Caki2 (cell line): ENCODE results near the gene TBC1D16. TPM values are rescaled to one million over a fixed set of nuclear protein-coding genes. Genes with fewer than 3 reads are reported as not detected.

ENCODE experiments used
- DNase-seq: peaks from one replicate; pipeline ENCODE4 v3.0.0-alpha.2; 2015; ENCODE audit warnings: low read depth
- in situ Hi-C: cut with HindIII; loops from 2 replicates; pipeline ENCODE4 v1.10.0; 2016; ENCODE audit warnings: low sequenced_read_pairs, low pct_unique_long_range_greater_than_20kb, mixed read lengths
- total RNA-seq: library from RNA; depleted of rRNA; stranded (reverse); fragments of >200 nt; shearing (Covaris generic); gene quantifications from 2 replicates; pipeline ENCODE4 v1.2.3, GENCODE V29; 2014; ENCODE audit warnings: low replicate concordance

TBC1D16 gene
- total RNA-seq, 1 experiment from 2014 or later: 25.8 TPM

DNA sequence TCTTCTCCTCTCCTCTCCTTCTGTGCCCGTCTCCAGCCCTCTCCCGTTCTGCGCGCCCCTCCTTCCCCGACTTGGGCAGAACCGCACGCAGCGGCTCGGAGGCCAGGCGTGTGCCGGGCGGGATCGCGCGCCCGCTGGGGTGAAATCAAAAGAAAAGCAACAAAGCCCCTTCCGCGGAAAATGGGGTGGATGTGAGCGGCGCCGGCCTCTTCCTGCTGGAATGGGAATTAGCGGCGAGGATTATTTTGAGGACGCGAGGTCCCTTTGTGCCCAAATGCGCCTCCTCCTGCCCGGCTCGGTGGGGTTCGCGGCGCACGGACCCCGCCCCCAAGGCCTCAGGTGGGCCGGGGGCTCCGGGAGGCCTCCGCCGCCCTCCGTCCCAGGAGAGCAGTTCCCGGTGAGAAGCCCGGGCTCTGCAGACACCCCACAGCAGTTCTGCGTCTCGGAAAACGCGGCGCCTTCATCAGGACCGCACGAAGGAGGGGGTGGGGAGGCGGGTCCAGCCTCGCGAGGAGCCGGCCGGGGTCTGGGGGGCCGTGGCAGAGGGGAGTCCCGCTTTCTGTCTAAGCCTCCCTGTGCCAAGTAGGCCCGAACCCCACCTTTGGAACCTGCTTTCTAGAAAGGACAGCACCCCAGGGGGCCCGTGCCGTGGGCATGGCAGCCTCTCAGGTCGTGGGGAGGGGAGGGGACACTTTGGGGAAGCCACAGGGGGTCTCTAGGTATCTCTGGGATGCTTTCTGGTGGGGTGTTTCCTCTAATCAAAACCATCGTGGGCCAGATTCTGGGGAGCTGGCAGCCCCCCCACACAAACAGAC is 105.4 kb downstream of the TBC1D16 start:
- in situ Hi-C loops: no loop called here
- no peak for DNase-seq

- DNase-seq: no peak
- in situ Hi-C loops: no loop called here
These were observed 106.2 kb downstream of the TBC1D16 start for GRCh38 chr17:79929257-79930061.

DNA sequence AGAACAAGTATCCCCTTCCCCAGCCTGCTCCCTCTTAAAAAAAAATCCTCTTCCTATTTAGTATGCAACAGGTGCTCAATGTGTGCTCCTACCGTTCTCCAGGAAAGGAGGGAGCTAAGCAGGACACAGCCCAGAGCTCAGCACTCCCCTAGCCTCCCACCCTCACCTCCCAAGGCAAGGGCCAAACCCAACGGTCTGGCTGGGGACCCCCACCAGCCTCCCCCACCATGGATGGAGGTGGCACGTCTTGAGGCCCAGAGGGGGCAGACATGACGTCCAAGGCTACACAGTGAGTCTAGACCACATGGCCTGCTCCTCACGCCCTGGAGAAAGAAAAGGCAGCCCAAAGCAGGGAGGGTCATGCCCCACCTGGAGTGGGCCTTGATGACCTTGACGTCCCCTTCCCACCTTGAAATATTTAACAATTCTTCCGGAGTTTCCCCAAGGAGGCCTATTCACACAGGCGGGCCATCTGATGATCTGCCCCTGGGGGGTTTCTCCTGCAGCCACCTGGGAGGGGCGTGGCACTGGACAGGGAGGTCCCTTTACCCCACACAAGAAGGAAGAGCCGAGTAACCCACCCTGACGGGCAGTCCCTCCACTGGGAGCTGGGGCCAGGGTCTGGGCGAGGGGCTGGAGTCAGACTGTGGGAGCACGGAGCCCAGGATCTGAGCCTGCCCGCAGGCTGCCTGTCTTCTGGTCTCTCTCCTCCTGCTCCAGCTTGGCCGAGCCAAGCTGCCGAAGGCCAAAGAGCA is 107.0 kb downstream of the TBC1D16 start:
- DNase-seq: no peak
- in situ Hi-C loops: no loop called here

GRCh38 chr17:79927688-79928501 is 107.8 kb downstream of the TBC1D16 start:
- no peak for DNase-seq
- in situ Hi-C loops: no loop called here

DNA sequence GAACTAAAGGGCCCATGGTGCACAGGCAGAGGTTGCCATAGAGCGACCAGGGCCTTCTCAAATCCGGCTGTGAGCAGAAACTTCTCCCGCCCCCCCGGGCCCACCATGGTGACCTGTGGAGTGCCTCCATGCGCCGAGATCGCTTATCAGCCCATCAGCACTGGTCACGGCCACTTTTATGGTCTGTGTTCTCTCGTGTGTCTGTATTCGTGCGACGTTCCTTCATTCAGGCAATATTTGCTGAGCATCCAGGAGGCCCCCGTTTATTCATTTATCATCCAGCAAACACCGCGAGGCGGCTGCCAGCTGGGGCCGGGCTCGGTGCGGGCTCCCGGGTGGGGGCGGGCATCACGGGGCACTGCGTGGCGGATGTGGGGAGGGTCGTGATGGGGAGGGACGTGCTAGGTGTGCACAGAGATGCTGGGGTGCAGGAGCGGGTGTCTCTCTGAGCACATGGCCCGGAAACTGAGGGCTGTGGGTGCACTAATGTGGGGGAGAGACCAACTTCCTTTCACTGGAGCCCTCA is 108.5 kb downstream of the TBC1D16 start:
- no peak for DNase-seq
- in situ Hi-C loops: no loop called here

- in situ Hi-C loops: no loop called here
- no peak for DNase-seq
These were observed 109.0 kb downstream of the TBC1D16 start for GRCh38 chr17:79926605-79927135.

DNA sequence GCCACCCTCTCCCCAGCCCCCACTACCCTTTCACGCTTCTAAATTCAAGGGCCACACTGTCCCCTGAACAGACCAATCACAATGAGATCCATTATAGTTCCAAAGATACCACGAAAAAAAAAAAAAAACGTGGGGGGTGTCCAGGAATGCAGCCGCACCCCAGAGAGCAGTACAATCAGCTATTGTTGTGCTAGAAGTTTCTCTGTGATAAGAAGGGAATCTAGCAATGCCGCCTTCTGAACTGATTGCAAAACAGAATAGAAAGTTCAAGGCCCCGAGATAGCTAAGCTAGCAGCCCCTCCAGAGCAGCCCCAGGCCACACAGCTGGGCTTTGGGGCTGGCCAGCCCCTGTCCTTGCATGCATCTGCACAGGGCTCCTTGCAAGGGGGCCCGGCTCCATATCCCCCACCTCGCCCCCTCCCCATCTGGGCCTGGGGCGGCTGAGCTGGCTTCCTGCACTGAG is 109.5 kb downstream of the TBC1D16 start:
- no peak for DNase-seq
- in situ Hi-C loops: no loop called here

DNA sequence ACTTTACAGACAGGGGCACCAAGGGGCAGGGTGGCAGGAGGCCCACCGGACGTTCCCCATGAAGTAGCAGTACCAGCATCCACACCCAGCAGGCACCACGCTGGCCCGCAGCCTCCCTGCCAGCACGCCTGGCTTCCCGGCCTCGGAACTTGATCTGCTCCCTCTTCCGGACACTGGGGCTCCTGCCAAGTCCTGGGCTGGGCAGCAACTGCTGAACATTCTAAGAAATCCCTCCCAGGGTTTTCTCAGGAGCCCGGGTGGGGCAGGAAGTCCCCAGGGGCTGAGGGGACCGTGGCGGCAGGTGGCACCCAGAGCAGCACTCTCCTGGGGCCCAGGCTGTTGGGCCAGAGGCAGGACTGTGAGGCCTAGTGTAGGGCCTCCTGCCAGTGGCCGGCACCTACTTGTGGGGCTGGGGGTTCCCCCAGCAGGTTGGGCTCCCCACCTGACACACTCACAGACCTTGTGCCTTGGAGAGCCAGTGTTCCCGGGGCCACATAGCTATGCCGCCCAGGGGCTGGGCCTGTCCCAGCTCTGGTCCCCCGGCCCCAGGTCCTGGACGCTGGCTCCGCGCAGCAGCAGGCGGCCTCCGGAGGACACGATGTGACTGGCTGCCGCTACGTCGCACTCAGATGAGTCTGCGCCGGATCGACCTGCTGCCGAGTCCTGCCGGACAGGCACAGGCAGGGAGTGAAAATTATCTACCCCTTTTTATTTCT is 110.3 kb downstream of the TBC1D16 start:
- DNase-seq: peak; percentile 21
- in situ Hi-C loops: no loop called here

DNA sequence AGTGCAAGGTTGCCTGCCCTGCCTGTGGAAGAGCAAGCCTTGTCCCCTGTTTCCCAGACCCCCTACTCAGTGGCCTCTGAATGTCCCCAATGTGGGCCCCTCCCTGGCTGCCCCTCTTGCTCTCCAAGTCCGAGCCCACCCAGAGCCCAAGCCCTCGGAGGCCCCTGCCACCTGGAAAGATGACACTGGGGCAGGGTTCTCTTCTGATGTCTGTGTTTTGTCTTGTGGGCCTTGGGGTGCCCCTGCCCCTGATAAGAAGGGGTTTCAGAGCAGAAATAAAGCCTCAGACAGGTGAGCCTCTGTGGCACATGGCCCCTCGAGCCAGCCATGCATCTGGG is 111.1 kb downstream of the TBC1D16 start:
- no peak for DNase-seq
- in situ Hi-C loops: no loop called here

DNA sequence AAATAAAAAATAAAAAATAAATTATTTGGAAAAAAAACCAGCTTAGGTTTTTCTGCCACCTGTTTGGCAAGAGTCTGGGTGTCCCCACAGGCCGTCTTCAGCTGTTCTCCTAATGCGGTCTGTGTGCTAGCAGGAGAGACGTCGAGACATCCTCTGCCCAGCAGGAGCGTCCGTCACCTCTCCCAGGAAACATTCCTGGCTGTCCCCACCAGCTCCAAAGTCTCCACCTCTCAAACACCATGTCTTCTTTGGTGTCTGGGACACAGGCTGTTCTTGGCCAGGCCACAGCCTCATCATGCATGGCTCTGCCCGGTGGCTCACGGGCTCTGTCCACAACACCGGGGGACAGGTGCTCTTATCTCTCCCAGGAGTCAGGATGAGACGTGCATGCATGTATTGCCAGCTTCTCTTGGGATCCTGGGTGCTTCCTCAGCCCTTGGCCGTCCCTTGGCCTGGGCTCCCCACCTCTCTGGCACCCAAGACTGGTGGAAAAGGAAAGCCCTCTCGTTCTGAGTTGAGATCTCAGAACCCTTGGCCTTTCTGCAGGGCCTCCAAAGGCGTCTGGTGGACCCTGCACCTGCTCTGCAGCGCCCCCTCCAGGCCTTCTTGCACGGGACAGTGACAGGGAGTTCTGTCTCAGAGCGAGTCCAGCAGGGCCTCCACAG is 111.6 kb downstream of the TBC1D16 start:
- peak; percentile 12 for DNase-seq
- in situ Hi-C loops: no loop called here

GRCh38 chr17:79922798-79923197 is 112.9 kb downstream of the TBC1D16 start:
- DNase-seq: no peak
- in situ Hi-C loops: no loop called here

GRCh38 chr17:79922116-79922601 is 113.5 kb downstream of the TBC1D16 start:
- no peak for DNase-seq
- in situ Hi-C loops: no loop called here

DNA sequence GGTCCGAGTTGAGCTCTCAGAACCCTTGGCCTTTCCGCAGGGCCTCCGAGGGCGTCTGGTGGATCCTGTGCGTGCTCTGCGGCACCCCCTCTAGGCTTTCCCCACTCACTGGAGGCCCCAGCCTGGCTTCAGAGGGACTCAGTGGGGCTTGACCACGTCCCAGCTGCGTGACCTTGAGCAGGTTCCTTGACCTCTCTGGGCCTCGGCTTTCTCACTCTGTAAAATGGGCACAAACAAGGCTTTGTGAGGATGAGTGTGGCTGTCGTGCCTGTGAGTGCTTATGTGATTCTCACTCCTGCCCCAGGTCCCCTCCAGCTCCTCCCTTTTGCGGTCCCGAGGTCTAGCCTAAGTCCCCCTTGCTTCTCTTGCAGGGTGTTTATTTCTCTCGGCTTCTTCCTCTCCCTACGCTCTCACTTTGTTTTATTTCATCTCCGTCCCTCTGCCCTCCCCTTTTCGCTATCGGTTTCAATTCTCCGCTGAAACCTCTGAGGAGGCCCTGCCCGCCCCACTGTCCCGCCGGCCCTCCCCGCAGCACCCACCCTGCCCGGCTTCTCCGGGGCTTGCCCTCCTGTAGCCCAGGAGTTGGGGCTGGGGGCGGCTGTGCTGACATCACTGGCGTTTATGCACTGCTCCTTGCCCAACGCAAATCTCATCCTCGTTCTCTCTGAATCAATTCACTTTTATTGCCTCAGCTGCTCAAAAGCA is 114.1 kb downstream of the TBC1D16 start:
- in situ Hi-C loops: no loop called here
- DNase-seq: no peak

DNA sequence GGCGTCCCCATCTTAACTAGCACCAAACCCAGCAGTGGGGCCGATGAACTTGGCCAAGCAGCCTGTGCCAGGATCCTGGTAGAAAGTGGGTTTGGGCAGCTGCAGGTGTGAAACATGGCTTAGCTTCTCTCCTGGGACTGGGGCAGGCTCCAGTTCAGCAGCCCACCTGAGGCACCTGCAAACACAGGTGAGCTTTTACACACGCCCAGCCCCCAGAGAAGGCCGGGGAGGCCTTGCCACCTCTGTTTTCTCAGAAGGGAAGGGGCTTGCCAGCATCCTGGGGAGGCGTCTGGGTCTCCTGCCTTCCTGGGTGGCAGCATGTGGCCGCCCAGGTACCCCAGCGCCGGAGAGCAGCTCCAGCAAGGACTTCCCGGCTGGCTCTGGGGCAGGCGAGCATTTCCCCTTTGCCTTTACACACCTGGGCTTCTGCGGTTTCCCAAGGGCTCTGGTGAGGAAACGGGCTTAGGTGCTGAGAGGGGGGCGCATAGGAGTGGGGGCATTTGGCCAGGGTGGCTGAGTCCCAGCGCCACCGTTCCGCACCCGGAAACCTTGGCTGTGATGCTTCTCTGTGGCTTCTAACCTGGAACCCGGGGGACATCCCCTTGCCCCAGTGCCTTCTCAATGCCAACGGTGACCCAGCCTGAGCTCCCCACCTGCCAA is 114.8 kb downstream of the TBC1D16 start:
- in situ Hi-C loops: no loop called here
- DNase-seq: no peak

GRCh38 chr17:79919862-79920720 is 115.6 kb downstream of the TBC1D16 start:
- in situ Hi-C loops: no loop called here
- DNase-seq: no peak
